GM23338 (cell line): ENCODE data around the gene NVL. TPM values are rescaled to one million over a fixed set of nuclear protein-coding genes. Genes with fewer than 3 reads are reported as not detected.
"Not testable (repeated sequence)": the region's sequence is repeated elsewhere in the genome, so short reads cannot be mapped to it uniquely, and the experiment has no call there.

Source experiments
- ATAC-seq: fragments of 200-7000 bp; cut with Tn5 transposase; 3 replicates; pipeline ENCODE4 v1.9.1; 2020
- DNase-seq: peaks from one replicate; pipeline ENCODE4 v3.0.0-alpha.2; 2015; ENCODE audit warnings: low spot score
- H2AFZ ChIP-seq: fragments of 200-600 bp; sonication (generic); 2 replicates; pipeline ENCODE4 v1.8.0; 2016; ENCODE audit warnings: antibody characterized with exemption, mild to moderate bottlenecking, moderate library complexity
- H3F3A ChIP-seq: fragments of 200-600 bp; sonication (generic); replicated peaks from 2 replicates; pipeline ENCODE4 v1.8.0; 2017; ENCODE audit warnings: antibody characterized with exemption, mixed run types, low read depth
- H3K27ac ChIP-seq: fragments of 200-600 bp; sonication (generic); 2 replicates; pipeline ENCODE4 v1.6.1; 2016; ENCODE audit warnings: low read depth
- H3K27me3 ChIP-seq: fragments of 200-600 bp; sonication (generic); 2 replicates; pipeline ENCODE4 v1.8.0; 2016; ENCODE audit warnings: mild to moderate bottlenecking, mixed run types, moderate library complexity; ENCODE audit not compliant: insufficient read depth
- H3K36me3 ChIP-seq: fragments of 200-600 bp; sonication (generic); 2 replicates; pipeline ENCODE4 v1.8.0; 2016; ENCODE audit warnings: mild to moderate bottlenecking; ENCODE audit not compliant: insufficient read depth
- H3K4me1 ChIP-seq: fragments of 200-600 bp; sonication (generic); 2 replicates; pipeline ENCODE4 v1.8.0; 2016; ENCODE audit warnings: mild to moderate bottlenecking, moderate library complexity; ENCODE audit not compliant: insufficient read depth
- H3K4me2 ChIP-seq: fragments of 200-600 bp; sonication (generic); 2 replicates; pipeline ENCODE4 v1.7.1; 2017; ENCODE audit warnings: mixed run types
- H3K4me3 ChIP-seq: fragments of 200-600 bp; sonication (generic); 2 replicates; pipeline ENCODE4 v1.6.1; 2016; ENCODE audit warnings: mixed run types
- H3K79me2 ChIP-seq: fragments of 200-600 bp; sonication (generic); replicated peaks from 2 replicates; pipeline ENCODE4 v1.8.0; 2017; ENCODE audit warnings: mild to moderate bottlenecking; ENCODE audit not compliant: insufficient read depth
- H3K9me2 ChIP-seq: fragments of 200-600 bp; sonication (generic); 2 replicates; pipeline ENCODE4 v1.8.0; 2017; ENCODE audit not compliant: insufficient read depth
- H4K20me1 ChIP-seq: fragments of 200-600 bp; sonication (generic); replicated peaks from 2 replicates; pipeline ENCODE4 v1.8.0; 2017; ENCODE audit warnings: mild to moderate bottlenecking; ENCODE audit not compliant: insufficient read depth
- H3K27ac Mint-ChIP-seq: 2 replicates; pipeline ENCODE4 v1.8.0; 2020; ENCODE audit warnings: inconsistent platforms, mild to moderate bottlenecking, moderate library complexity, mixed read lengths
- H3K27me3 Mint-ChIP-seq: 3 replicates; pipeline ENCODE4 v1.8.0; 2022; ENCODE audit warnings: low read depth, mild to moderate bottlenecking, moderate library complexity, mixed read lengths, inconsistent platforms; ENCODE audit not compliant: insufficient read depth, poor library complexity
- H3K36me3 Mint-ChIP-seq: 3 replicates; pipeline ENCODE4 v1.8.0; 2021; ENCODE audit warnings: low read depth, mild to moderate bottlenecking, inconsistent platforms, moderate library complexity, mixed read lengths
- H3K4me1 Mint-ChIP-seq: 3 replicates; pipeline ENCODE4 v1.8.0; 2020; ENCODE audit warnings: mild to moderate bottlenecking, inconsistent platforms, mixed read lengths
- H3K4me3 Mint-ChIP-seq: 3 replicates; pipeline ENCODE4 v1.8.0; 2021; ENCODE audit warnings: moderate library complexity, mild to moderate bottlenecking, inconsistent platforms, mixed read lengths
- H3K9me3 Mint-ChIP-seq: 3 replicates; pipeline ENCODE4 v1.8.0; 2020; ENCODE audit warnings: moderate library complexity, mild to moderate bottlenecking, inconsistent platforms, mixed read lengths
- CREB1 ChIP-seq: fragments of 250-450 bp; sonication (Bioruptor Pico); IDR thresholded peaks from 2 replicates; pipeline ENCODE4 v1.5.0; 2020; ENCODE audit warnings: low read depth, mild to moderate bottlenecking, moderate library complexity
- CTCF ChIP-seq, 2 experiments: fragments of 200-600 bp in 1 of 2; sonication (generic) in 1 of 2; conservative IDR thresholded peaks; 2 replicates each; pipeline versions ENCODE4 v1.5.1 to v1.6.1; 2016 to 2017; ENCODE audit warnings: antibody characterized with exemption in 2 of 2, low read depth in 2 of 2, mild to moderate bottlenecking in 2 of 2, moderate library complexity in 1 of 2
- EZH2 ChIP-seq: fragments of 200-600 bp; sonication (generic); IDR thresholded peaks from one replicate; pipeline ENCODE4 v1.8.0; 2017; ENCODE audit warnings: antibody characterized with exemption, mild to moderate bottlenecking, low read depth; ENCODE audit not compliant: unreplicated experiment
- EZH2phosphoT487 ChIP-seq: fragments of 200-600 bp; sonication (generic); IDR thresholded peaks from one replicate; pipeline ENCODE4 v1.8.1; 2018; ENCODE audit warnings: antibody characterized with exemption; ENCODE audit not compliant: unreplicated experiment
- JUNB ChIP-seq: IDR thresholded peaks from one replicate; pipeline ENCODE4 v1.6.1; 2016; ENCODE audit warnings: antibody characterized with exemption; ENCODE audit not compliant: unreplicated experiment
- POLR2AphosphoS5 ChIP-seq: IDR thresholded peaks from 2 replicates; pipeline ENCODE4 v1.6.1; 2016; ENCODE audit warnings: antibody characterized with exemption, low read depth
- STAT1 ChIP-seq: IDR thresholded peaks from one replicate; pipeline ENCODE4 v1.6.1; 2016; ENCODE audit warnings: antibody characterized with exemption; ENCODE audit not compliant: unreplicated experiment
- ZNF114 ChIP-seq: fragments of 250-450 bp; sonication (Bioruptor Pico); IDR thresholded peaks from 2 replicates; pipeline ENCODE4 v1.5.0; 2020; ENCODE audit warnings: mild to moderate bottlenecking, moderate library complexity
- ZNF331 ChIP-seq: fragments of 250-450 bp; sonication (Bioruptor Pico); IDR thresholded peaks from 2 replicates; pipeline ENCODE4 v1.5.0; 2020; ENCODE audit warnings: low read depth, mild to moderate bottlenecking, moderate library complexity
- polyA plus RNA-seq: library from polyadenylated mRNA; unstranded; fragments of >200 nt; fragmentation: Nextera tagmentation; extraction: Ambion mirVana; gene quantifications from 2 replicates; pipeline ENCODE4 v1.2.1, GENCODE V29; 2016
- total RNA-seq: library from RNA; depleted of rRNA; stranded (reverse); fragments of >200 nt; shearing (Covaris generic); gene quantifications from 2 replicates; pipeline ENCODE4 v1.2.3, GENCODE V29; 2014
- TF ChIP-seq, protein P1 (sequence below): IDR thresholded peaks from one replicate; pipeline ENCODE4 v1.6.1; 2018; ENCODE audit warnings: antibody characterized with exemption; ENCODE audit not compliant: unreplicated experiment

The NVL gene
- total and polyA plus RNA-seq, 2 experiments from 2014 or later, result 44.4 to 71.7 TPM

DNA sequence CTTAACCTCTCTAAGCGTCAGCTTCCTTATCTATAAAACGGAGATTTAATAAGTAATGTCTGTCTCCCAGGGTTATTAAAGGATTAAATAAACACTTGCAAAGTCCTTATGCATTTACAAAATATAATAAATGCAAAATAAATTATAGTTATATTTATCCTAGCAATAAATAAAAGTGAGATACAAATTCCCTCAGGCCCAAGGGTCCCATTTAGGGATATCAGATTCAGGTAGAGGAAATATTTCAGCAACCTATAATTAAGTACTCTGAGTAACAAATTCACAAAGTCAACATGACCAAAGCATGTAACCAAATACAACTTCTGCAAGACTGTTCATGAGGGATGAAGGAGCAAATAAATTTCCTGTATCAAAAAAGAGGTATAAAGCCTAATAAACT is 17.9 kb downstream of the NVL start (continued):
- TF ChIP-seq CTCF (conservative IDR thresholded peaks at IDR 0.05; ENCODE audit: low read depth in 2 of 2) (no peak), JUNB (no peak), ZNF331 (CRISPR knock-in tag) (no peak), ZNF114 (CRISPR knock-in tag) (no peak), EZH2phosphoT487 (no peak), CREB1 (CRISPR knock-in tag) (no peak), STAT1 (no peak)
- TF ChIP-seq, protein P1, sequence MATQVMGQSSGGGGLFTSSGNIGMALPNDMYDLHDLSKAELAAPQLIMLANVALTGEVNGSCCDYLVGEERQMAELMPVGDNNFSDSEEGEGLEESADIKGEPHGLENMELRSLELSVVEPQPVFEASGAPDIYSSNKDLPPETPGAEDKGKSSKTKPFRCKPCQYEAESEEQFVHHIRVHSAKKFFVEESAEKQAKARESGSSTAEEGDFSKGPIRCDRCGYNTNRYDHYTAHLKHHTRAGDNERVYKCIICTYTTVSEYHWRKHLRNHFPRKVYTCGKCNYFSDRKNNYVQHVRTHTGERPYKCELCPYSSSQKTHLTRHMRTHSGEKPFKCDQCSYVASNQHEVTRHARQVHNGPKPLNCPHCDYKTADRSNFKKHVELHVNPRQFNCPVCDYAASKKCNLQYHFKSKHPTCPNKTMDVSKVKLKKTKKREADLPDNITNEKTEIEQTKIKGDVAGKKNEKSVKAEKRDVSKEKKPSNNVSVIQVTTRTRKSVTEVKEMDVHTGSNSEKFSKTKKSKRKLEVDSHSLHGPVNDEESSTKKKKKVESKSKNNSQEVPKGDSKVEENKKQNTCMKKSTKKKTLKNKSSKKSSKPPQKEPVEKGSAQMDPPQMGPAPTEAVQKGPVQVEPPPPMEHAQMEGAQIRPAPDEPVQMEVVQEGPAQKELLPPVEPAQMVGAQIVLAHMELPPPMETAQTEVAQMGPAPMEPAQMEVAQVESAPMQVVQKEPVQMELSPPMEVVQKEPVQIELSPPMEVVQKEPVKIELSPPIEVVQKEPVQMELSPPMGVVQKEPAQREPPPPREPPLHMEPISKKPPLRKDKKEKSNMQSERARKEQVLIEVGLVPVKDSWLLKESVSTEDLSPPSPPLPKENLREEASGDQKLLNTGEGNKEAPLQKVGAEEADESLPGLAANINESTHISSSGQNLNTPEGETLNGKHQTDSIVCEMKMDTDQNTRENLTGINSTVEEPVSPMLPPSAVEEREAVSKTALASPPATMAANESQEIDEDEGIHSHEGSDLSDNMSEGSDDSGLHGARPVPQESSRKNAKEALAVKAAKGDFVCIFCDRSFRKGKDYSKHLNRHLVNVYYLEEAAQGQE, result no peak

GRCh38 chr1:224311503-224311902 is 18.5 kb downstream of the NVL start:
- not testable (repeated sequence) for H3K4me2 ChIP-seq, H3K27ac Mint-ChIP-seq, H3F3A ChIP-seq, DNase-seq, H3K27me3 Mint-ChIP-seq, H3K9me2 ChIP-seq, H3K4me3 ChIP-seq, ATAC-seq, H4K20me1 ChIP-seq, H3K27me3 ChIP-seq, H3K9me3 Mint-ChIP-seq, H3K79me2 ChIP-seq, H3K4me1 Mint-ChIP-seq, H3K4me1 ChIP-seq, H3K4me3 Mint-ChIP-seq, H2AFZ ChIP-seq
- H3K36me3 ChIP-seq, result peaks cover 18% of the 10 kb centered on the region
- H3K36me3 Mint-ChIP-seq, result peaks cover 45% of the 10 kb centered on the region
- H3K27ac ChIP-seq, result peak overlapping the region; percentile 45; the same call in 1 of the 2 replicates

- Mint-ChIP-seq H3K27me3 (peaks cover 1% of the 10 kb centered on the region), H3K4me1 (no peaks in the 10 kb centered on the region), H3K4me3 (no peak overlapping the region), H3K27ac (no peak overlapping the region), H3K9me3 (no peaks in the 10 kb centered on the region), H3K36me3 (peaks cover 59% of the 10 kb centered on the region)
- no peak overlapping the region for H3K4me2 ChIP-seq
- H3K9me2 ChIP-seq, result no peaks in the 10 kb centered on the region
- no peak for DNase-seq
- H3K4me3 ChIP-seq, result no peak overlapping the region
- no peak overlapping the region for H2AFZ ChIP-seq
- H3K27ac ChIP-seq, result no peak overlapping the region
- H3K79me2 ChIP-seq, result no peaks in the 10 kb centered on the region
- ATAC-seq, result no peak
- no peaks in the 10 kb centered on the region for H3K4me1 ChIP-seq
- H4K20me1 ChIP-seq, result peaks cover 5% of the 10 kb centered on the region; the same call in 1 of the 2 replicates
- peaks cover 47% of the 10 kb centered on the region for H3K36me3 ChIP-seq
- H3K27me3 ChIP-seq, result no peaks in the 10 kb centered on the region
- H3F3A ChIP-seq, result no peaks in the 10 kb centered on the region
- TF ChIP-seq EZH2phosphoT487, result no peak
- no peak for TF ChIP-seq POLR2AphosphoS5
- TF ChIP-seq ZNF114 (CRISPR knock-in tag), result no peak
- TF ChIP-seq, protein P1, result no peak
- TF ChIP-seq CTCF (conservative IDR thresholded peaks at IDR 0.05; ENCODE audit: low read depth in 2 of 2), result no peak
- no peak for TF ChIP-seq EZH2
- TF ChIP-seq ZNF331 (CRISPR knock-in tag), result no peak
These were observed 21.9 kb downstream of the NVL start for GRCh38 chr1:224308064-224308463.
